ENCODE results near the gene ITPR1.

The ITPR1 gene

DNA sequence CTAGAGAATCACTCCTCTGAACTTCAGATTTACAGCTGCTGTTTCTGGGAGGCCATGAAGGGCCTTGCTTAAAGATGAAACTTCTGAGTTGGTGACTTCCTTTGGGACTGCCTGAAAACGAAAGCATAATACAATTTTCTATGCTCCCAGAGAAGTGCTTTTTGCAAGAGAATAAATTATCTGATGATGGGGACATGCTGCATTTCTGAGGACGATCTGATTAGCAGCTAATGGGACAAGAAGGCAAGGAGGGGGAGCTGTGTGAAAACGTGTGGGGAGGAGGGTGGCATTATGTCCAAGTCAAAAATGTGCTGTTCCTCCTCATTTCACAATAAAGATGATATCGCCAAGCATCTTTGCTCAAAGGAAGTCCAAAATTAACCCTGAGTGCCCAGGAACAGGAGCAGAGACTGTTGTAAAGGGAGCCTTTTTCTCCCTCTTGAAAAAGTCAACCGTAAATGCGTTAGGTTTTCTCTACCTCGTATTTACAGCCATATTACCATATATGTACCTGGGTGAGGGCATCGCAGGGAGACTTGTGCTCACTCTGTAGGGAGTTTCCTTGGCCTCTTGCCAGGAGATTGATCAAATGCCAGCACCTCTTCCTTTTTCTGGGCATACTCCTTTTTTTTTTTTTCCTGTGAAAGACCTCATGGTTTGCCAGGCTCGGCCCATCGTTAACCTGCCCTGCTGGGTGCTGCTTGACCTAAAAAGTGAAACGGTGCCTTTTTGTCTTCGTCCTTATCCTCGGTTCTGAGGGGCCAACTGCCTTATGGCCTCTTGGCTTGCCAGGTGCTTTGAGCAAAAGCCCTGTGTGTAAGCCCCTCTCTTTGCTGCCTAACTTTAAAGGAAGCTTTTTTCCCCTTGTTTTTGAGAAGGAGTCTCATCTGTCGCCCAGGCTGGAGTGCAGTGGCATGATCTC is 11.5 kb downstream of the ITPR1 start:
- DNase-seq (ENCODE audit: low read depth), result no peak
- no peak overlapping the region for H3K4me3 ChIP-seq (ENCODE audit: low read length)
- TF ChIP-seq, protein P1, sequence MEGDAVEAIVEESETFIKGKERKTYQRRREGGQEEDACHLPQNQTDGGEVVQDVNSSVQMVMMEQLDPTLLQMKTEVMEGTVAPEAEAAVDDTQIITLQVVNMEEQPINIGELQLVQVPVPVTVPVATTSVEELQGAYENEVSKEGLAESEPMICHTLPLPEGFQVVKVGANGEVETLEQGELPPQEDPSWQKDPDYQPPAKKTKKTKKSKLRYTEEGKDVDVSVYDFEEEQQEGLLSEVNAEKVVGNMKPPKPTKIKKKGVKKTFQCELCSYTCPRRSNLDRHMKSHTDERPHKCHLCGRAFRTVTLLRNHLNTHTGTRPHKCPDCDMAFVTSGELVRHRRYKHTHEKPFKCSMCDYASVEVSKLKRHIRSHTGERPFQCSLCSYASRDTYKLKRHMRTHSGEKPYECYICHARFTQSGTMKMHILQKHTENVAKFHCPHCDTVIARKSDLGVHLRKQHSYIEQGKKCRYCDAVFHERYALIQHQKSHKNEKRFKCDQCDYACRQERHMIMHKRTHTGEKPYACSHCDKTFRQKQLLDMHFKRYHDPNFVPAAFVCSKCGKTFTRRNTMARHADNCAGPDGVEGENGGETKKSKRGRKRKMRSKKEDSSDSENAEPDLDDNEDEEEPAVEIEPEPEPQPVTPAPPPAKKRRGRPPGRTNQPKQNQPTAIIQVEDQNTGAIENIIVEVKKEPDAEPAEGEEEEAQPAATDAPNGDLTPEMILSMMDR (conservative IDR thresholded peaks at IDR 0.05; ENCODE audit: low read depth, low read length), result no peak

DNA sequence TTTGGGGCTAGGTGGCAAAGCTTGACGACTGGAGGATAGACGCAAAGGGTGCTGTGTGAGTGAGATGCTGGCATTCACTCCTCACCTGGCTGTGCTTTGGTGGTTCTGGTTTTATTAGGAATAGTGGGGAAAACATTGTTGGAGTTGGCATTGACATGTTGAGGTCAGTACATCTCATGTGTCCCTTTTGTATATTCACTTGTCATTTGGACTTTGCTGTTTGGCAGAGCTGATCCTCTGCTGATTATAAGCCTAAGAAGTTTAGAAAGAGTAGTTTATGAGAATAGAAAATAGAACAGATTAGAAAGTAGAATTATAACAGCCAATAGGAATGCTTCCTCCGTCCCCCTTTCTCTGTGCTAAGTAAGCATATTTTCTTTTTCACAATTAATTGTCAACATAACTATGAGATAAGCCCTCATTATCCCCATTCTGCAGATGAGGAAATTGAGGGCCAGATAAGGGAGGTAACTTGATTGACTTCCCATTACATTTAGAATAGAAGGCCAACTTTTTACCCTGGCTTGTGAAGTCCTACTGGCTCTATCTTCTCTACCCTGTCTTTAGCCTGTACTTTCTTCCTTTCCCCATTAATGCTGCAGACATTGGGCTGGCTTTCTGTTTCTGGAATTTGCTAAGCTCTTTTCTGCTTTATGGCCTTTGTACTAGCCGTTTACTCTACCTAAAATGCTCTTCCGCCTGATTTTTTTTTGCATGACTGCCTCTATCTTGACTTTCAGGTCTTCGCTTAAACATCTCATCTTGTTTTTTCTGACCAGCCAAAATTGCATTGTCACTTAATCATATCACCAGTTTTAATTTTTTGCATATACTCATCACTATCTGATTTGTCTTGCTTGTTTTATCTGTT is 12.8 kb downstream of the ITPR1 start:
- no peak for DNase-seq (ENCODE audit: low read depth)
- no peak overlapping the region for H3K4me3 ChIP-seq (ENCODE audit: low read length)
- TF ChIP-seq, protein P1 (conservative IDR thresholded peaks at IDR 0.05; ENCODE audit: low read depth, low read length), result no peak

DNA sequence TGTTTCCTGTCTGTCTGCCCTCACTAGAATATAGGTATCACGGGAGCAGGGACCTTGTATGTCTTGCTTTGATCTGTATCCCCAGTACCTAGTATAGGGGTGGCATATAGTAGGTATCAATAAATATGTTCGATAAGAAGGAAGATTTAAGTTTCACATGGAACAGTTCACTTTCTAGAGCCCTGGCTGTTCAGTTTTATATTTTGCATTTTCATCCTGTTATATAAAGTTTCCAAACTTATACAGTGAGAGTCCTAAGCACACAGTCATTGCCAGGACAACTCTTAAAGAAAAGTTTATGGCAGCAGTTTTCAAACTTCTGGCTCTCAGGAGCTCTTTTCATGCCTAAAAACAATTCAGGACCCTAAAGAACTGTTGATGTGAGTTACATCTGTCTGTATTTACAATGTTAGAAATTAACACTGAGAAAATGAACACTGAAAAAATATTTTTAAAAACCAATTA is 13.4 kb downstream of the ITPR1 start:
- TF ChIP-seq, protein P1 (conservative IDR thresholded peaks at IDR 0.05; ENCODE audit: low read depth, low read length), result no peak
- H3K4me3 ChIP-seq (ENCODE audit: low read length), result no peak overlapping the region
- DNase-seq (ENCODE audit: low read depth), result no peak

DNA sequence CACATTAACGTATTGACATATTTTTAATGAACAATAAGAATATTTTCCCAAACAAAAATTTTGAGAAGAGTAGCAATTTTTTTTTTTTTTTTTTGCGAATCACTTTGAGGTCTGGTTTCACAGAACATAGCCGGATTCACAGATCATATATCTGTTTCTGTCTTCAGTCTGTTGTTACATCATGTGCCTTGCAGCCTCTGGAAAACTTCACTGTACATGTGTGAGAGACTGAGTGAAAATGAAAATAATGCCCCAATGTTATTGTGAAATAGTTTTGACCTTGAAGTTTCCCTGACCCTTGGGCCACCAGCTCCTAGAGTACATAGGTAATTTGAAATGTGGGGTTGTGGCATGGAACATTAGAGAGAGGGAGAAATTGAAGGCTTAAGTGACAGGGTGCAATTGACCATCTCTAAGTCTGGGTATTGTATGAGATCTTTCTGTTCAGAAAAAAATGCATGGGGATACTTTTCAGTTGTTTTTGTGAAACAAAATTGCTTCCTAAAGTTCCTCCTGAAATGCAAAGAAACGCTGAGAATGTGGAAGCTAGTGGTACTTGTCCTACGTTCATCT is 14.0 kb downstream of the ITPR1 start:
- TF ChIP-seq, protein P1 (conservative IDR thresholded peaks at IDR 0.05; ENCODE audit: low read depth, low read length), result no peak
- DNase-seq (ENCODE audit: low read depth), result no peak
- H3K4me3 ChIP-seq (ENCODE audit: low read length), result no peak overlapping the region

DNA sequence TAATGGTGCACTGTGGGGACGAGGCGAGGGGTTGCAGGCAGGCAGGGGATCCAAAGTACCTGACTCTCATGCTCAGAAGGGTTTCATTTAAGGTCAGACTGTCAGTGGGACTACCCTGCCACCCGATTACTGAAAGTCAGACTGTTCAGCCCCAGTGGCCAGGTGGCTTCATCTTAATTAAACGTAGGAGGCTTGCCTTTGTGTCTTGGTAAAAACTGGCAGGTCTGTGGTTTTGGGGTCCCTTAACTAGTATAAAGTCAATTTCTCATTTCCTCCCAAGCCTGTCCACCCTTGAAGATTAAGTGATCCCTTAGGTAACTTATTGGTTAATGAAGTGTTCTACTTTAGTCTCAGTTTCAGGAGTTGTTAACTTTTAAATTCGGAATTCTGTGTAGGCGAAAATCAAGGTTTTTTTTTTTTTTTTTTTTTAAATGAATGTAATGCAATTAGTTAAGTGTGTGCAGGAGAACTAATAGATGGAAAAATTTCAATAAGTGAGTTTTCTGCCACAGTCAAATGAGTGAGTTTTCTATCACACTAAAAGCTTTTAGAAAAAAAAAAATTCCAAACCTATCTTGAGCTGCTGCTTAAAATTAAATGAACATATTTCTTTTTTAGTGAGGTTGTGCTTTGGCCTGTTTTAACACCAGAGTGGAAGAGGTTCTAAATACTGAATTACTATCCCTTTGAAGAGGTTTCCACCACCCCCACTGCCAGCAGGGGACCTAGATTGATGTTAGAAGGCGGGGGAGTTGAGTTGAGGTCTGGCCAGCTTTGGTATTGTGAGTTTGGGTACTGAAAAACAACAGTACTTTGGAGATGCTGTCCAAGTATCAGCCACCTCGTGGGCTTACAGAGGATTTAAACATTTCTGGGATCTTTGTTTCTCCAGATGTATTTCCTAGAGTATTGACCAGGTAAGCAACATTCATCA is 15.2 kb downstream of the ITPR1 start:
- TF ChIP-seq, protein P1 (conservative IDR thresholded peaks at IDR 0.05; ENCODE audit: low read depth, low read length), result no peak
- DNase-seq (ENCODE audit: low read depth), result no peak
- H3K4me3 ChIP-seq (ENCODE audit: low read length), result no peak overlapping the region

DNA sequence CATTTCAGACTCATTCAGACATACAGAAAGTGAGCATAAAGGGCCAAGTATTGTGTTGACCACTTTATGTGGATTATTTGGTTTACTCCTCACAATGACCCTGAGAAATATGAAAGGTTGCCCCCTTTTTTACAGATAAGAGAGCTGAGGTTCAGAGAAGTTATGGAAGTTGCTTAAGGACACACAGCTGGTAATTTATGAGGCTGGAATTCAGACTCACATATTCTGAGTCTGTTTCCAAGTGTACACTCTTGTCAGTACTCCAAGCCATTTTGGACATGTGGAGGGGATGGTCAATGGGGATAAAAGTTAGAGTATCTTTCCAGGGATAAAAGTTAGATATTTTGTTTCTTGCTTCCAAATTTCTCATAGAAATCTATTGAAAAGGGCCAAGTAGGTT is 15.9 kb downstream of the ITPR1 start:
- DNase-seq (ENCODE audit: low read depth), result no peak
- H3K4me3 ChIP-seq (ENCODE audit: low read length), result no peak overlapping the region
- TF ChIP-seq, protein P1 (conservative IDR thresholded peaks at IDR 0.05; ENCODE audit: low read depth, low read length), result no peak
